ENCODE measurements around the gene SPRR4. TPM values are rescaled to one million over a fixed set of nuclear protein-coding genes. Genes with fewer than 3 reads are reported as not detected.

The SPRR4 gene
- total and polyA plus RNA-seq, 9 of the 15 experiments (the other 6 are each of a cell fraction or from before 2014, with no cell fraction given), result not detected

DNA sequence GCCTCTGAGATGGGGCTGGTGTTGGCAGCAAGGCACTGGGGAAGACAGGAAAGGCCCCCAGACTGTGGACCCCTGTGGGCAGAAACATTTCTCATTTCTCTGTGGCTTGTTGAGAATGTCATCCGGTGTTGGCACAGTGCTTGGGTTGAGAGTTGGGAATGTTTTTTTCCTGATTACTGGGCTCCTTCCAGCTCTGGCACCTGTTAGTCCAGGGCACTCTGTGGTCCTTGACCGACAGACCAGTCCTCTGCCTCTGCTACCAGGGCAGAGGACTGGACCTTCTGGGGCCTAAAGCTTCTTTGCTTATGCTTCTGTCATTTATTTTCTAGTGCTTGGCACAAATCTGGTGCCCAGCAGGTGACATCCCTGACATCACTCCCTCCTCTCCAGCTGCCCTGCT is 28.3 kb upstream of the SPRR4 start:
- Histone ChIP-seq H3K9ac (ENCODE audit: insufficient read depth in 1 of 2, low read depth in 2 of 2, low read length in 2 of 2) (no peak overlapping the region), H2AFZ (ENCODE audit: low read depth, low read length) (no peak overlapping the region), H3K4me1 (replicated peaks in 1 of 2; ENCODE audit: control insufficient read depth in 2 of 2, insufficient read depth in 2 of 2, low read length in 2 of 2) (no peaks in the 10 kb centered on the region), H4K20me1 (replicated peaks; ENCODE audit: control insufficient read depth, insufficient read depth, low read length) (no peaks in the 10 kb centered on the region), H3K9me3 (replicated peaks; ENCODE audit: control insufficient read depth, insufficient read depth, low read depth, low read length) (no peaks in the 10 kb centered on the region), H3K4me2 (ENCODE audit: insufficient read depth, low read length) (no peak overlapping the region), H3K27ac (ENCODE audit: extremely low read depth, low read depth, low read length) (no peak overlapping the region), H3K36me3 (ENCODE audit: control insufficient read depth, insufficient read depth, low read length) (no peaks in the 10 kb centered on the region), H3K9me1 (ENCODE audit: control insufficient read depth, insufficient read depth, low read length) (no peaks in the 10 kb centered on the region), H3K79me2 (ENCODE audit: control insufficient read depth, insufficient read depth, low read length) (no peaks in the 10 kb centered on the region), H3K27me3 (ENCODE audit: control insufficient read depth in 2 of 2, insufficient read depth in 2 of 2, low read length in 2 of 2) (peaks cover 0 to 3% of the 10 kb centered on the region in 2 experiments; a peak in 1 of 5 replicates), H3K4me3 (no peak overlapping the region)
- POLR2A ChIA-PET, result no interaction called here
- DNase-seq (ENCODE audit: extremely low read depth in 1 of 4, low spot score in 3 of 4) (no peak), FAIRE-seq (no peak), ATAC-seq (no peak)
- intact Hi-C loops (cut with micrococcal nuclease) (no loop called here), in situ Hi-C loops (cut with MboI) (no loop called here)
- no TSS peak for BruUV-seq (replicated peaks)
- 0% methylated on average over 2 of the region's 2 CpGs for WGBS (ENCODE audit: insufficient coverage, low coverage, missing lambda C conversion rate)
- CTCF ChIA-PET (ENCODE audit: low intra/inter-chr PET ratio), result no interaction called here
- no peak for TF ChIP-seq MLX (CRISPR knock-in tag; conservative IDR thresholded peaks at IDR 0.05)
- TF ChIP-seq LCOR (CRISPR knock-in tag; IDR thresholded peaks at IDR 0.05), result no peak
- TF ChIP-seq TCF7 (IDR thresholded peaks at IDR 0.05; ENCODE audit: borderline replicate concordance), result no peak
- TF ChIP-seq CBX3 (IDR thresholded peaks at IDR 0.05; ENCODE audit: borderline replicate concordance in 1 of 2, low read length in 2 of 2), result no peak
- no peak for TF ChIP-seq SAFB (IDR thresholded peaks at IDR 0.05; ENCODE audit: borderline replicate concordance, low read depth, low read length)
- no peak for TF ChIP-seq CEBPB (tag; IDR thresholded peaks at IDR 0.05)
- no peak for TF ChIP-seq ZNF143 (CRISPR knock-in tag; IDR thresholded peaks at IDR 0.05)
- TF ChIP-seq SIRT6 (IDR thresholded peaks at IDR 0.05; ENCODE audit: low read depth, low read length), result no peak
- TF ChIP-seq SMARCC2 (IDR thresholded peaks at IDR 0.05; ENCODE audit: low read depth), result no peak
- no peak for TF ChIP-seq MCM2 (IDR thresholded peaks at IDR 0.05; ENCODE audit: low read depth)
- no peak for TF ChIP-seq GATAD2A (IDR thresholded peaks at IDR 0.05)
- TF ChIP-seq ZFPM2 (CRISPR knock-in tag; IDR thresholded peaks at IDR 0.05), result no peak
- no peak for TF ChIP-seq RBM14 (IDR thresholded peaks at IDR 0.05; ENCODE audit: borderline replicate concordance, insufficient read depth, low read depth, low read length)
- TF ChIP-seq CREB1 (IDR thresholded peaks at IDR 0.05), result no peak
- no peak for TF ChIP-seq CREB1 (CRISPR knock-in tag; IDR thresholded peaks at IDR 0.05)
